Activated CD8-positive, alpha-beta memory T cell treated with anti-CD3 and anti-CD28 coated beads for 4 hours (primary cell): ENCODE data around the gene THBD.

Experiments
- DNase-seq, 2 donors: peaks; one replicate each; pipeline ENCODE4 v3.0.0-alpha.2; 2020; ENCODE audit warnings: low read depth in 2 of 2

The THBD gene

GRCh38 chr20:23061734-23062561 is 12.5 kb upstream of the THBD start:
- no peak for DNase-seq

GRCh38 chr20:23061262-23061661 is 11.8 kb upstream of the THBD start:
- no peak for DNase-seq

GRCh38 chr20:23060629-23061028 is 11.2 kb upstream of the THBD start:
- DNase-seq = no peak

GRCh38 chr20:23059846-23060245 is 10.4 kb upstream of the THBD start:
- DNase-seq = no peak

- DNase-seq = no peak
Observed at GRCh38 chr20:23059001-23059400, 9.5 kb upstream of the THBD start.

GRCh38 chr20:23058240-23058639 is 8.8 kb upstream of the THBD start:
- DNase-seq = no peak

GRCh38 chr20:23052904-23053303 is 3.4 kb upstream of the THBD start:
- no peak for DNase-seq

GRCh38 chr20:23050847-23051627 is 1.6 kb upstream of the THBD start:
- DNase-seq = no peak

GRCh38 chr20:23050076-23050838 is 785 bp upstream of the THBD start:
- no peak for DNase-seq

- DNase-seq = no peak
Observed at GRCh38 chr20:23048283-23049200, 930 bp downstream of the THBD start.

- no peak for DNase-seq
Observed at GRCh38 chr20:23047738-23048214, 1.7 kb downstream of the THBD start.

GRCh38 chr20:23047001-23047737 is 2.3 kb downstream of the THBD start:
- no peak for DNase-seq

- DNase-seq = no peak
Observed at GRCh38 chr20:23046431-23046830, 3.0 kb downstream of the THBD start.

- no peak for DNase-seq
Observed at GRCh38 chr20:23043376-23043775, 6.1 kb downstream of the THBD start.

- no peak for DNase-seq
Observed at GRCh38 chr20:23042270-23042669, 7.2 kb downstream of the THBD start.

- DNase-seq = no peak
Observed at GRCh38 chr20:23039885-23040508, 9.5 kb downstream of the THBD start.

- no peak for DNase-seq
Observed at GRCh38 chr20:23039136-23039875, 10.2 kb downstream of the THBD start.

- no peak for DNase-seq
Observed at GRCh38 chr20:23037017-23037481, 12.4 kb downstream of the THBD start.

GRCh38 chr20:23036371-23036770 is 13.1 kb downstream of the THBD start:
- DNase-seq = no peak
